CD4-positive, alpha-beta T cell treated with Interferon gamma for 1 hour (primary cell): ENCODE data around the gene UBASH3A.

Experiments used
- DNase-seq: peaks from one replicate; pipeline ENCODE4 v3.0.0-alpha.2; 2020

Gene UBASH3A

DNA sequence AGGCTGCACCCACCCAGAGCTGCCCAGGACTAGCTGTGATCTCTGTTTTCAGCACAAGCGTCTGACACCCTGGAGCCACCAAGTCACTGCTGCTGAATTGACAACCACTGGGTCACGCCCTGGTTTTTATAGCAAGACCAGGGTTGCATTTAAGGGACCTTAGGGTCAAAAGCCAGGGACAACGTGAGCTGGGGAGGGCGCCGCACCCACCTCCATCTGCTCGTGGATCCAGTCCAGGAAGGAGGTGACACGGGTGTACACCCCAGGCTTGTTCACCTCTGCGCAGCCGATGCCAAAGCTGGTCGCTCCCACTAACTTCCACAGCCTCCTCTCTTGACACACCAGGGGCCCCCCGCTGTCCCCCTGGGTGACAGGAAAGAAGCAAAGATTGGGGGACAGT is 28.2 kb upstream of the UBASH3A start:
- DNase-seq: no peak

DNA sequence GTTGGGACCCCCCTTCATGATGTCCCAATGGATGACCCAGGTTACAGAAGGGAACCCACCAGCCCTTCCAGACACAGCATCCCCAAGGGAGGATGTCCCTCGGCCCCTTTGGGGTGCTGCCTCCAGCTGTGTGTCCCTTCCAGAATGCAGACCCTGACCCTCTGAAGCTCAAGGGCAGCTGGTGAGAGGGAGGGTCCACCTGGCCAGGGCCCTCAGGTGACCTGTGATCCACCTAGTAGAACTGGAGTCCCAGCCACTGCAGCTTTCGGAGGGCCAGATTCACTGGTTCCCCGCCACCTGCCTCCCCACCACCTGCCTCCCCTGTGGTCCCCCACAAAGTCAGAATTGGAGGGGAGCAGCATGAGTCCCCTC is 27.8 kb upstream of the UBASH3A start:
- DNase-seq: no peak

- no peak for DNase-seq
These were observed 27.2 kb upstream of the UBASH3A start for GRCh38 chr21:42376338-42376982.

DNA sequence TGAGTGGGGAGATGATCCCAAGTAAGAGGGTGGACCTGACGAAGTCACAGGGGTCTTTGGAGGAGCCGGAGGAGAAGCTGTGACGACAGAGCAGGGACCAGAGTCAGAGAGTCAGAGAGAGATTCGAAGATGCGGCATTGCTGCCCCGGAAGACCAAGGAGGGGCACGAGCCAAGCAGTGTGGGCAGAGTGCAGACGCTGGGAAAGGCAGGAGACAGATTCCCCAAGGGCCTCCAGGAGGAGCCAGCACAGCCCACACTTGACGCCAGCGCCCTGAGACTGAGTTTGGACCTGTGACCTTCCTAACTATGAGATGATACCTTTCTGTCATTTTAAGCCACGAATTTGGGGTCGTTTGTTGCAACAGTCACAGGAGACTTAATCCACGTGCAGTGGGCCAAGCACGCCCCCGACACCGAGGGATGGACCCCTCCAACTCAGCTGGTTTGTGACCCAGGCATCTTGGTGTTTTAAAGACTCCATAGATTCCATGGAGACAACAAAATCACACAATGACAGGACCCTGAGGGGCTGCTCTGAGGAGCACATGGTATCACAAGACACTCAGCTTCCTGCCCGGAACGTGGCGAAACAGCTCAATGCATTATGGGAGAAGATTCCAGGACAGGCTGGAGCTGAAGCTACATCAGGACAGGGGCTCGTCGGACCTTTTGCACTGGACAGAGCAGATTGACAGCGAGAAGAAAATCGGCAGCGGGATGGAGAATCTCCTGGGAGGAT is 26.3 kb upstream of the UBASH3A start:
- no peak for DNase-seq

DNA sequence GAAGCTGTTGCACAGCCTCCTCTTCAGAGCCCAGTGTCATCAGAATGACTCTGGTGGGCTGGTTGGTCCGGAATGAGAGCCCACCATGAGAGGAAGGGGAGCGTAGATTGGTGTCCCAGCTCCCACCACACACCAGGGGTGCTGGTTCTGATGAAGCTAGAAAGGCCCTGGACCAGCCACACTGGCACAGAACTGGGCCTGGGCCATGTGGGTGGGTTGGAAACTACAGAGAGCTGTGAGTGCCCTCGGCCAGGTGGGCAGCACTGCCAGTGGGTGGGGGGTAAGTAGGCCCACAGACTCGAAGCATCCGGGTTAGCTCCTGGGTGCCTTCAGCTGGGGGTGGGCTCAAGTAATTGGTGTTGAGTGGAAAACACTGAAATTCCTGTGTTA is 25.8 kb upstream of the UBASH3A start:
- no peak for DNase-seq

GRCh38 chr21:42378418-42378817 is 25.3 kb upstream of the UBASH3A start:
- no peak for DNase-seq

DNA sequence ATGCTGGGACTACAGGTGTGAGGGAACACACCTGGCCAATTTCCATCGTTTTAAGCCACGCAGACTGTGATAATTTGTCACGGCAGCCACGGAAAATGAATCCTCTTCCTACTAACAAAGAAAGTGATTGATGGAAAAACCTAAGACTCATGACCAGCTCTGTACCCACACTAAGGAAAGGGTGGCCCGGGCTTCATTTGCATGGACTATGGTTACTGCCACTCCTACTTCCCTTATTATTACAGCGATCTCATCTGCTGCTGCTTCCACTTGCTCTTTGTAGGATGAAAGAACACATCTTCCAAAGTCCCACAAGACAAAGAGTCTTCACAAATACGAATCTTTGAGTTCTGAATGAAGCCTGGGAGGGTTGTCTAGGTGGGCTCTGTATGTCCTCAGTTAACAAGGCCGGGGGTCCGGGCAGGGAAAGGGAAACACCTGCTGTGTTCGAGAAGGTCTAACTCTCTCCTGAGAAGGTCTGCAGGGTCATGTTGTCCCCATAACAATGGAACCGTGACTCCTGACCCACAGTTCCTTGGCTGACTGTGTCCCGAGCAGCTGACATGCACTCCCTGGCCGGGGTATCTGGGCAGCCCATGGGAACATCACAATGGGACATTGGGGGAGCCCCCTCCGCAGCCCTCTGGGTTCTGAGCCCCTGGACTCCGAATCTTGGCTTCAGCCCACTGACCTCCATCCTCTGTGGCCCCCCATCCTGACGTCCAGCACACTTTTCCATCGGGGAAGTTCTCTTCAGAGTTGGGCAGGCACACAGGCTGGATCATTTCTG is 24.1 kb upstream of the UBASH3A start:
- DNase-seq: no peak

DNA sequence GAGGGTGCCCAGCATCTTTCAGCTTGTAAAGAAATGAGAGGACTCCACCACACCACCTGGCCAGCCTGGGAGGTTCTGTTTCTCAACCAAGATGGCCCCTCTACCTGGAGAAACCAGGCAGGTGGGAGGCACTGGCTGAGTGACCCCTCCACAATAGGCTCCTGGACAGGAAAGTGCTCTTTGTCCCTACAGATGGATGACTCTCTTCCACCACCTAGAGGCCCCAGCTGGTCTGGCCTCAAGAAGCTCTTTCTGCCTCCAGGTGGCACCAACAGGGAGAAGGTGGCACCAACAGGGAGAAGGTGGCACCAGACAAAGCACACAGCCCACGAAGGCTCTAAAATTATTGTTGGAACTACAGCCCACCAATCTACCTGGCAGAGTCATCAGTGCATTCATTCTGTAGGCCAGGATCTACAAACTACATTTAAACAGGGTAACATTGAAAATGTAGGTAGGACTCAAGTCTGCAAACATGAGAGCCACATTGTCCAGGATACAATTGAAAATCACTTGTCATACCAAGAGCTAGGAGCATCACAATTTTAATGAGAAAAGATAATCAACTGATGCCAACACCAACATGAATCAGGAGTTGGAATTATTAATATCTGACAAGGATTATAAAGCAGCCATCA is 22.2 kb upstream of the UBASH3A start:
- peak; percentile 38 for DNase-seq

DNA sequence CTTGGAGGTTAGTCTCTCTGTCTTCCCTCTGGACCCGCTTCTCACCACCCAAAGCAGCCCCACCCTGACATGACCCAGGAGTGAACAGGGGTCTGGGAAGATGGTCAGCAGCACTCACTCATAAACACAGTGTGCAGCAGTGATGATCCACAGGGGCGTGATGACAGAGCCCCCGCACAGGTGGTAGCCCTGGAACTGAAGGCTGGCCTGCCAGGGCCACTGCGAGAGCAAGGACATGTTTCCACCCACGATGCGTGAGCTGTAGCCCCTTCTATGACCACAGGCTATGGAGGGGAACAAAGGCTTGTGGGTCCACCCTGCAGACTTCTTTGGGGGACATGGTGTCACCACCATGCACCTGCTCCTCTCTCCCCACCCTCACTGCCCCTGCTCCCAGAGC is 20.8 kb upstream of the UBASH3A start:
- no peak for DNase-seq

GRCh38 chr21:42383331-42383730 is 20.4 kb upstream of the UBASH3A start:
- no peak for DNase-seq

DNA sequence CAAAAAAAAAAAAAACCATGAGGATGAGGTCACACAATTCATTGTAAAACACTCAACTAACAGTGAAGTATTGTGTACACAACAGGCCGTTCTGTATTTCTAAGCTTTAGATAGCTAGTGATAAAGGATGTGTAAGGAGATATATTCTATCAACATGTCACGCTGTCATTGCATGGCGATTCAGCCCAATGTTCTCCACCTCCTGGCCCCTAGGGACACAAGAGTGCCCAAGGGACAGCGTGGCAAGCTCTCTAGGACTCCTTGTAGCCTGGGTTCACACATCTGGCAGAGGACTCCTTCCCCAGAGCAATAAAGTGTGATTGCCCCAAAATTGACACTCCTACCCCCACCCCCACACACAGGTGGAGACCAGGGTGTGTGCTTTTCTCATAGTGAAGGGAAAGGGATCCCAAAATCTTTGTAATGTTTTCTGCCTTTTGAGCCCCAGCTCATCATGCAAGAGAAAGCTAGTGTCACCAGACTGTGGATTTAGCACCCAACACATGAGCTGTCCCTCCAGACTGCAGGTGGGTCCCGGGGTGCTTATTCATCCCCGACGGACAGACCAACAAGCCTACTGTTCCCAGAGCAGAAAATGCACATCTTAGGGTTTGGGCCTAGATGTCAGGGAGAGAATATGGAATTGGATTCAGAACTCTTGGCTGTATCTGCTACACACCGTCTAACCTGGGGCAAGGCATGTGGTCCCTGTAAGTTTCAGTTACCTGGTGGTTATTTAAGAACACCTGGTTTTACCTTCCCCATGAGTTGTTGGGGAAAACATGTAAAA is 19.4 kb upstream of the UBASH3A start:
- no peak for DNase-seq

DNA sequence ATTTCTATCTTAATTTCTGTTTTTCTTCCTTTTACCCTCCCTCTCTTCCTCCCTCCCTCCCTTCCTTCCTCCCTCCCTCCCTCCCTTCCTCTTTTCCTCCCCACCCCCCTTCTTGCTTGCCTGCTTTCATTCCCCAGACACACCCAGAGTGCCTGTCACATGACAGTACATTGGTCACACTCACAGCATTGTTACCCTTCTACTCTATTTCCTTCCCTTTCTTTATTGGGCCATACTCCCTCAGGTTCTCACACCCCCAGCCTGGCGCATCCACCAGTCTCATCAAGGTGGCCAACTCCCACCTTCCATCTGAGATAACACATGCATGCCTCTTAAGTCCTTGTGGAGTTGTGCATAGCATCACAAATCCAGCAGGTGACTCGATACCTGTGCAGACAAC is 18.7 kb upstream of the UBASH3A start:
- no peak for DNase-seq

GRCh38 chr21:42385619-42386018 is 18.1 kb upstream of the UBASH3A start:
- DNase-seq: no peak

DNA sequence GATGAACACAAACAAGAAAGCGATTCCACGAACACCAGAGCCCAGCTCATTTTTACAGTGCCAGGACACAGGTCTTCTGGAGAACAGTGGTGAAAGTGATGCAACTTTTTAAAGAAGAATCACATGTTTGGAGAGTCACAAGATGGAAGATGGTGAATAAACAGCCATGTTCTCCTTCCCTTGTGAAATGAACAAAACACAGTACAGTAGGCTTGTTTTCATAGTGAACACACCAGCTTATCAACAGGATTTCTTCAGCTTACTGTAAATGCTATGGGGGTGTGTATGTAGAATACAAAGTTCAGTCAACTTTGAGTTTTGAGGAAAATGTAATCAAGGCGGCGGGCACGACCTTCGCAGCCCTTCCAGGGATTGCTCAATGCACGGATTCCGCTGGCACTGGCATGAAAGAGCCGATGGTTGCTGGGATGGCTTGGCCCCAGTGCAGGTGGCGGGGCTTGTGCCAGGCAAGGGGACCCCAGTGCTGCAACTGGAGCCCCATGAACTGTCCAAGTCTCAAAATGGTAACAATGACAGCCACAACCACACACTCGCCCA is 17.6 kb upstream of the UBASH3A start:
- DNase-seq: no peak

- DNase-seq: peak; percentile 14
These were observed 16.5 kb upstream of the UBASH3A start for GRCh38 chr21:42387164-42387563.

DNA sequence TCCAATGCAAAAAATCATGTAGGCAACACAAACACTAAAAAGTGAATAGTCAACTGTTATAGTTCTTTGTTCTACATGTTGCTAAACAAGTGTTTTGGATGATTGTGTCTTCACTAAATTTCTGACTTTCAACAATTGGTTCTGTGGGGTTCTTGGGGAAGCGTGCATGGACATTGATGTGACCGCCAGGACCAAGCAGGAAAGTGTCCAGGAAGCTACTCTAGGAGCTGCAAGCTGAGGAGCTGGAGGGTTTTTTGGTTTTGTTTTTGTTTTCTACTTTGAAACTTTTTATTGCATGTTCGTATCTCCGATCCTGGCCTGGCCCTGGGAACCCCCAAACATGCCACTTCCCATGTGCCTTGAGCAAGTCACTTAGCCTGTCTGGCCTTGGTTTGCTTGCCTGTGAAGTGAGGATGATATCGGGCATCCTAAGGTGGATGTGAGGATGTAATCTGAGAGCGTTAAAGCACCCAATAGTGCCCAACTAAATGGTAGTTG is 15.8 kb upstream of the UBASH3A start:
- no peak for DNase-seq

GRCh38 chr21:42388740-42389448 is 14.8 kb upstream of the UBASH3A start:
- DNase-seq: no peak

DNA sequence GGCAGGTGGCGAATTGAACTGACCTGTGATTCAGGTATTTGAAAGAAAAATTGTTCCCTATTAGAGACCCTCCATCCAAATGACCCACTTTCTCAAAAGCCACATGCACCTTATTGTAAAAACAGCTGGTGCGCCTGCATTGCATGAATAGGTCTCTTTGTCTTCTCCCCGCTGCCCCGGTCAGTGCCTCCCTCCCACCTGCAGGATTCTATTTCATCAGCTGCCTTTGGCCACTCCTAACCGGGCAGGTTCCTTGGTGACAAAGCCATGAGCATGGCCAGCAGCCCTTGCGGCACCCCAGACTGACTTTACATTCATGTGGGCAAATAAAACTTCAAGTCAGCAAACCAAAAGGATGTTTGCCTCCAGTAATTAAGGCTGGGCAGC is 14.3 kb upstream of the UBASH3A start:
- no peak for DNase-seq

GRCh38 chr21:42390193-42390592 is 13.5 kb upstream of the UBASH3A start:
- DNase-seq: no peak

GRCh38 chr21:42390696-42391095 is 13.0 kb upstream of the UBASH3A start:
- DNase-seq: no peak

- DNase-seq: no peak
These were observed 12.4 kb upstream of the UBASH3A start for GRCh38 chr21:42391297-42391696.
